Measurements from ENCODE around the gene ANXA8.
"Not testable (repeated sequence)": the region's sequence is repeated elsewhere in the genome, so short reads cannot be mapped to it uniquely, and the experiment has no call there.

Gene ANXA8, protein sequence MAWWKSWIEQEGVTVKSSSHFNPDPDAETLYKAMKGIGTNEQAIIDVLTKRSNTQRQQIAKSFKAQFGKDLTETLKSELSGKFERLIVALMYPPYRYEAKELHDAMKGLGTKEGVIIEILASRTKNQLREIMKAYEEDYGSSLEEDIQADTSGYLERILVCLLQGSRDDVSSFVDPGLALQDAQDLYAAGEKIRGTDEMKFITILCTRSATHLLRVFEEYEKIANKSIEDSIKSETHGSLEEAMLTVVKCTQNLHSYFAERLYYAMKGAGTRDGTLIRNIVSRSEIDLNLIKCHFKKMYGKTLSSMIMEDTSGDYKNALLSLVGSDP

DNA sequence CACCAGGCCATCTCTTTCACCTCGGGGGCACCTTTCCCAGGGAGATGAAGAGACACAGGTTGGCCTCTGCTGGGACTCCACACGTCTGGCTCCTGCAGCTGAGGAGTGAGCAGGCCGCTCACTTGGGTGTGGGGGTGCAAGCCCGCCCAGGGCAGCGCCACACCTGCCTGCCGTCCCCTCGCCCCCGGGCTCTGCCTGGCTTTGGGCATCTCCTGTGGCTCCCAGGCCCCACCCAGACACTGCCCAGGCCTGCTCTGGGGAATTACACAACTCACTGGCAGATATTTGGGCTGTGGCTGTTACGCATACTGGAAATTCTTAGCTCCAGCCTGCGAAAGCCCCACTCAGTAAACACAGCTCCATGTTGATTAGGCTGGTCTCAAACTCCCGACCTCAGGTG, at the start of gene ANXA8:
Gene ANXA8, minus strand, starts transcription at position 193 of the 400 bp plus-strand sequence. Its CDS starts 182 bp downstream, at position 11.
- not testable (repeated sequence) for DNase-seq

DNA sequence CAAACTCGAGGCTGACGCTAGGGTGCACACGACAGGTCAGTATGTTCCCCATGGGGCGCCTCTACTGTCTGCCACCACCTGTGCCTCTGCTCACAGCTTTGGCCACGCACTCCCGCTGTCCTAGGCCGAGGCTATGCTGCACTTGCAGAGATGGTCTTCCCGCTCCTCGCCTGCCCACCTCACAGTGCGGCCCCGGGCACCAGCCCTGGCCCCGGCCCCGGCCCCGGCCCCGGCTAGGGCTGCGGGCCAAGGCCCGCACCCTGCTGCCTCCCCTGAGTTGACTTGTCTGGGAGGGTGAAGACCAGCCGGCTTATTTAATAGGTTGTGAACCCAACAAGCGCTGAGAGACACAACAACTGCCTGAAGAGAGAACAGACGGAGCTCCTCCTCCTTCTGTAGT, 39.6 kb upstream of the ANXA8 start, which contains the start of gene AGAP9:
Gene AGAP9, minus strand, starts transcription at position 164 of the 400 bp plus-strand sequence. Its CDS starts 112 bp downstream, at position 52.
- not testable (repeated sequence) for DNase-seq

DNA sequence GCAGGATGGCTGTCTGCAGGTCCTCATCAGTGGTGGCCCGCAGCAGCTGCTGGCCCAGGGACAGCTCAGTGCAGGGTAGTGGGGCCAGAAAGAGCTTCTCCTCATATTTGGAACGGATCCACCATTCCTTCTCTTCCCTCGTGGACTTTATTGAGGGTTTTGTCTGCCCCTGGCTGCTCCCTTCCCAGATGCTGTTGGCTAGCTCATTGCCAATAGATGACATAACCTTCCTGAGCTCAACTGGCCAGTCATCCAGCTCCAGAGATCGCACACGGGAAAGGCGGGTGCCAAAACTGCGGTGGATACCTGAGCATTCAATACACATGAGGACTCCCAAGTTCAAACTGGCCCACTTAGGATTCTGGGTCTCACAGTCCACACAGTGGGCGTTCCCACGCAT, 18.4 kb upstream of the ANXA8 start:
- not testable (repeated sequence) for DNase-seq

DNA sequence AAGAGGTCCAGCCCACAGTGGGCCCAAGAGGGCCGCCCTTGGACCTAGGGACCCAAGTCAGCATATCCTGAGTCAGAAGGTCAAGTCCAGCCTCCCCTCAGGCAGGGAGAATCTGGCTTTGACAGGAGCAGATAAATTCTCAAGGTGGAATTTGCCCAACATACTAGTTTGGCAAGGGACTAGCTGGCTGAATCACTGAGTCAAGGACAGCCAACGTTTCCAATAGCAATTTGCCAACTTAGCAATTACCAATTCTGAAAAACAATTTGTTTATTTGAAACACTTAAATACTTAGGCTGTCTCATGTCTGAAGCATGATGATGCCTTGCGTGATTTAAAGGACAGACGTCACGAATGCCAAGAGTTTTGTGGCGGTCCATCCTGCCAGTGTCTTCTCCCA, 10.3 kb upstream of the ANXA8 start:
- DNase-seq: not testable (repeated sequence)

DNA sequence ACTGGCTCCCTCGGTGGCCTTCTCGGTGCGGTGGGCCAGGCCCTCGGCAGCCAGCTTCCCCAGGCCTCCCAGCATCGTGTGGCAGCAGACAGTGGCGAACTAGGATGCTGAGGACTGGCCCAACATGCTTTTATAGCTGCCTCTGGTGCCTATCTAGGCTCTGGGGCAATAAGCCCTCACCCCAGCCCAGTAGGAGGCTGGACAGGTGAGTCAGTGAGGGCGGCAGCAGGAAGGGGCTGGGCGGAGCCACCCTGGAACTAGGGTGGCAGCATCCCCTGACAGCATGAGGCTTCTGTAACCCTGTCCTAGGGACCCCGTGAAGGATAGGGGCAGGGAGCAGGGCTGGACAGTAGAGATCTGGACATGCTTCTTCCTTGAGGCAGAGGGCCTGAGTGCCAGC, 7.7 kb upstream of the ANXA8 start, which contains the start of gene FAM25G:
Gene FAM25G, minus strand, starts transcription at position 101 of the 400 bp plus-strand sequence. Its CDS starts 26 bp downstream, at position 75.
- DNase-seq: not testable (repeated sequence)

DNA sequence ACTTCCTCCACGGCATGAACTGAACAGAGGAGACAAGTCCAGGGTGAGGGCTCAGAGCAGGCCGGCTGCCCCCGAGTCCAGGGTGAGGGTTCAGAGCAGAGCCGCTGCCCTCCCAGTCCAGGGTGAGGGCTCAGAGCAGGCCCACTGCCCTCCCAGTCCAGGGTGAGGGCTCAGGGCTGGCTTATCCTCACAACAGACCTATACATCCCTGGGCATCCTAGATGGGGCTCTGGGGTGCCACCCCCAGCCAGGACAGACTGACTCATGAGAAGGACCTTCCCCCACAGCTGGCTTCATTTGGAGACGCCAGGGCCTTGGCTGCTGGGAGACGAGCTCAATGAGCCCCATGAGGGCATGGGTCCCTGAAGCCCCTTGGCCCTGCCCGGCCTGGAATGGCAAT, 5.7 kb upstream of the ANXA8 start:
- DNase-seq: not testable (repeated sequence)

DNA sequence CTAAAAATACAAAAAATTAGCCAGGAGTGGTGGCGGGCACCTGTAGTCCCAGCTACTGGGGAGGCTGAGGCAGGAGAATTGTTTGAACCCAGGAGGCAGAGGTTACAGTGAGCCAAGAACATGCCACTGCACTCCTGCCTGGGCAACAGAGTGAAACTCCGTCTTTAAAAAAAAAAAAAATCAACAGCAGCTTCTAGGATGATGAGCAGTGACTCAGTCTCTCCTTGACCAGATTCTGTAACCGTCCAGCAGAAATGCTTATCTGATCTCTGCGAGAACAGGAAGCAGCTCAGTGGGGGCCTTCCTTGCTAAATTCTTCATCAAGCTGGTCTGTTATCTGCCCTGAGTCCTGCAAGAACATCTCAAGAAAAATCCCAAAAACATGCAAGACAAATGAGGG, 2.0 kb upstream of the ANXA8 start:
- DNase-seq: peak; percentile 32

DNA sequence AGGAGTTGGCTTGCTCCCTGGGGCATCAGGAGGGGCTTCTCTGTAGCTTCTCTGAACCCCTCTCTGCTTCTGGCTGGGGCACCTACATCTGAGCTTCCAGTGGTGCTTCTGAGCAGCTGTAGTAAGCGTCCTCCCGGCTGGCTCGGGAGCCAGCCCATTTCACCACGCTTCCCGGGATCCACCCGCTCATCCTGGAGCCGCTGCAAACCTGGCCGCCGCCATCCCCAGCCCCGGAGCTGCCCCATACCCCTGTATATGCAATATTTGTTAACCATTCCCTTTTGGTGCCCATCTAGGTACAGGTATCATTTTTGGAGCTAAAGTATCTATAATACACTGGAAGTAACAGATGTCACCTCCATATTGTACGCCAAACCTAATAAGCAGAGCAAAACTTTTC, 871 bp upstream of the ANXA8 start:
- DNase-seq: not testable (repeated sequence)

DNA sequence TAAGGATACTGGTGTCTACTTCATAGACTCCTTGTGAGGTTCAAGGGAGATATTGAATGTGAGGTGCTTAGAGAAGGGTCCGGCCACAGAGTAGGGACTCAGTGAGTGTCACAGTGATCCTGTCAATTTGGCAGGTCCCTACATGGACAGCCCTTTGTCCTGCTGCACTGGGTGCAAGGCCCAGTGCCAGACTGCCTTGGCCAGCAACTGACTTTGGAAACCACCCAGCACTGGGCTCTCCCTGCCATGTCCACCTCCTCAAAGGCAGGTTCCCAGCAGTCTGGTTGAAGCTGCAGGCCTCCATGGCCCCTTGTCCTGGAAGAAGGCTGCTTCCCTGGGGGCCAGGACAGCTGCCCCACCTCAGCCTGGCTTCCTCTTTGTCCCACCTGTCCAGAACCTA, 1.5 kb downstream of the ANXA8 start:
- not testable (repeated sequence) for DNase-seq

DNA sequence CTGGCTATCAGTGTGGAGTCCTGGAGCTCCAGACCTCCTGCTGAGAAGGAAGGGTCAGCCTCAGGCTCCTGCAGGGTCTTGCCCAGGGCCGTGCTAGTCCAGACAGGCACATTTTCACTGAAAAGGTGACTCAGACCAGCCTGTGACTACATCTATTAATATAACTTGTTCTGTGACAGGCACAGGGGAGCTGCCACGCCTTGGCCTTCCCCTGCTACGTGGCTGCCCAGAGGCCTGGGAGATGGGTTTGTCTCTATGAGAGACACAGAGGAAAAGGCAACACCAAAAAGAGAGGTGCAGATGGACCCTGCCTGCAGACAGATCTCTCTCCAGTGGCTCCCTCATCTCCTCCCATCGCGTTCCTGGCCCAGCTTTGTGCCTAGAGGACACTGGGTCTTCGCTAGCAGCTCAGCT, 2.1 kb downstream of the ANXA8 start:
- not testable (repeated sequence) for DNase-seq

DNA sequence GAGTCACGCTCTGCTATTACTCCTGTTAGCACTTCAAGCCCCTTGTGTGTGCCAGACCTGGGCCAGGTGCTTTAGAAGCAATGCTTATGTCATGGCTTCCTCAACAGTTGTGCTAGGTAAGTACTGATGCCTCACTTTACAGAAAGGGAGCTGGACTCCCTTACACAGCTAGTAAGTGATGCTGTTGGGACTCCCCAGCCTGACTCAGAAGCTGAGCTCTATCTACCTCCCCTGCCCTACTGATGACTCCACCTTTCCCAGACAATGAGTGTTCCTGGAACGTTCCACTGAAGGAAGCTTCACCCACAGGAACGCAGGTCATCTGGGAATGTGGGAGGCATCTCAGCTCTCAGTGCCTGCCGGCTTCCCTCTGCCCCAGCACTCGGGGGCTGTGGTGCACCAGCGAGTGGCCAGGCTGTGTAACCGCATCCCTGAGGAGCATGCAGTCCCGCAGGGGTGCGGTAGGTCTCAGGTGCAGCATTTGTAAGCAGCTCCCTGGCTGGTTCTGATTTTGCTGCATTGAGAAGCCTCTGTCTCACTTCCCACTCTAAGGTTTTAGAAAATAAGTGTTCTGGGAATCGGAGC, 2.6 kb downstream of the ANXA8 start:
- not testable (repeated sequence) for DNase-seq

DNA sequence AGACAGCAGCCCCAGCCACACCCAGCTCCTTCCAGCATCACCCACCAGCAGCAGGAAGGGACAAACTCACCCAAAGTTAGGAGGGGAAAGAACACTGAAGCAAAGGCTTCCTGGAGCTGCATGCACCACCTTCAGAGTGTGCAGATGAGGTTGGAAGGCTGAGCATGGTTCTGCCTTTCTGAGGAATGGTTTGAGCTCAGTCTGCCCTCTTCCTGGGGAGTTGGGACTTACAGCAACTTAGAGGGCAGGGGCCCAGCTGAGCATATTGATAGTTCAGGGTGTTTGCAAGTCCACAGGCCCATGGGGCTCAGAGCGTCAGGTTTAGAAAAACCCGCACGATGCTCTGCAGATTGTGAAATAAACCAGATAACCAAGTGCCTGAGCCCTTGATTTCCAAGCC, 3.8 kb downstream of the ANXA8 start:
- not testable (repeated sequence) for DNase-seq

DNA sequence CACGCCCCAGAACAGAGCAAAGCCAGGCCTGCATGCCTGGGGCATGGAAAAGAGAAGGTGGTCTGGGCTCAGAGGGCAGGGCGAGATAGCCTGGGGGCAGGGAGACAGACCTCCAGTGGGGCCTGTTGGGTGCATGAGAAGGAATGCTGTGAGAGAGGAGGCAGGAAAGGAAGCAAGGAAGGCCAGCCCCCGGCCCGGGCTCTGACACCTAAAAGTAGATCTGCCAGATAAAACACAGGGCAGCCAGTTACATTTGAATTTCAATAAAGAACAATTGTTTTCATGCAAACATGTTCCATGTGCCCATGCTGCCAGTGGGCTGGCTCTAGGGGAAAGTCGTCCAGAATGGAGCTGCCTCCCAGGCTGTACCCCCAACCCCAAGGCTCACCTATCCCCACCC, 5.8 kb downstream of the ANXA8 start:
- not testable (repeated sequence) for DNase-seq

DNA sequence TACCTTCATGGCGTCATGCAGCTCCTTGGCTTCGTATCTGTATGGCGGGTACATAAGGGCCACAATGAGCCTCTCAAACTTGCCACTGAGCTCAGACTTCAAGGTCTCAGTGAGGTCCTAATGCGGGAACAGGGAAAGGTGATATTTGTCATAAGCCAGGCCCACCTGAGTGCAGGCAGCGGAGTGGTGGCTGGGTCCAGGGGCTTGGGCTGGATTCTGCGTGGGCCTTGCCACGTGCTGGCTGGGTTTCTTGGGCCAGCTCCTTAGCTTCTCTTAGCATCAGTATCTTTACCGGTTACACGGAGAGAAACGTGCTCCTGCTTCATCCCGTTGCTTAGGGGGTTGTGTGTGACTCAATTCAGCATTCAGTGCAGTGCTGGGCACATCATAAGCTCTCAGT, 6.8 kb downstream of the ANXA8 start:
- not testable (repeated sequence) for DNase-seq

DNA sequence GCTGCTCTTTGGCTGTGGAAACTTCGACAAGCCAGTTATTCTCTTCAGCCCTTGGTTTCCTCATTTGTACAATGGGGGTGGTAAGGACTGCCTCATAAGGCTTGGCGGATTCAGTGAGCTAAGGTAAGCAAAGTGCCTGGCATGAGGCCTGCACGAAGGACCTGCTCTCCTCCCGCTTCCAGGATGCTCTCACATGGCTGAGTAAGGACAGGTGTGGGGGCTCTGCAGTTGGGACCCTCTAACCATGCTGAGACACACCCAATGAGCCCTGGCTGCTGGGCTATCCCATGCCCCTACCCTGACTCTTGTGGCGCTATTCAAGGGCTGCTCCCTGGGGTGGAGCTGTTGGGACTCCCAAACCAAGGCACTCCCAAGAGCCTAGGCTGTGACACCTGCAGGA, 8.8 kb downstream of the ANXA8 start:
- not testable (repeated sequence) for DNase-seq

DNA sequence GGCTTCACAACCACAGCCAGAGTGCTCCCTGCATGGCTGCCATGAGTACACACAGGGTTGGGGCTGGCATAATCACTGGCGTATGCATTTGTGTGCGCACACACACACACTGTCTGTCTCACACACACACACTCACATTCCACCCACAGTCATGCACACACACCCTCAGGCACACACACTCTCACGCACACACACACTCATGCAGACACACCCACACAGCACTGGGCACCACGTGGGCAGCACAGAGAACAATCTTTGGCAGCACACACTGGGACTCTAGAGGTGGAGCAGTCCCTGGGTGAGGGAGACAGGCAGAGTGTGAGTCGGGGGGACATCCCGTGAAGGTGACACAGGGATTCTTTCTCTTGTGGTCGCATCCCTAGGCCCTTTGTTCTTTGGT, 10.4 kb downstream of the ANXA8 start:
- not testable (repeated sequence) for DNase-seq

DNA sequence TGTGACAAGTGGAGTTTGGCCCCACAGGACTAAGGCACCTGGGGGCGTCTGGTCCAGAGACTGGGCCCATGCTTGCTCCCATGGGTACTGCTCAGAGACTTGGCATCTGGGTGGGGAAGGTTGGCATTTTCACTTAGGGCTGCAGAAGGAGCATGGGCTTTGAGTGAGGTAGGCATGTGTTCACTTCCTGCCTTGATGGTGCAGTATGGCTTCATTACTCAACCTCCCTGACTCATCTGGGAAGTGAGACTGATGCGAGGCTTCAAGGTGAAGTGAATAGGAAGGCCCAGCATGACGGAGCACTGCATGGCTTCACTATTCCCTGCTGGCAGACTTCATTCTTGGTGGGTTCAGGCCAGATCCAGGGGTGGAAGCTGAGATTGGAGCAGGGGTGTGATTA, 11.3 kb downstream of the ANXA8 start:
- not testable (repeated sequence) for DNase-seq

DNA sequence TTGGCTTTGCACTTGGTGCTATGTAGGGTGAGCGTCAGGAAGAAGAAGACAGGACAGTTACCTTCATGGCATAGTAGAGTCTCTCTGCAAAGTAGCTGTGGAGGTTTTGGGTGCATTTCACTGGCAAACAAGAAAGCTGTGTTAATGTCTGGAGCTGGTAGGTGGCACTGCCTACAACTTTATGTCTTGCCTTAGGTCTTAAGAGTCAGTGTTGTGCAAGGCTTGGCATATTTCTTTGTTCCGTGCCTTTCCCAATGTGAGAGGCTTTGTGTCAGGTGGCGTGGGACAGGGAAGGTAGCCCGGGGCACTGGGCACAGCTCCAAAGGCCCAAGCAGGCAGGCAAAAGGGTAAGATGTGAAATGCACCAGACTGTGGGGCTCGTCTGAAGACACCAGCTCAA, 11.8 kb downstream of the ANXA8 start:
- not testable (repeated sequence) for DNase-seq

DNA sequence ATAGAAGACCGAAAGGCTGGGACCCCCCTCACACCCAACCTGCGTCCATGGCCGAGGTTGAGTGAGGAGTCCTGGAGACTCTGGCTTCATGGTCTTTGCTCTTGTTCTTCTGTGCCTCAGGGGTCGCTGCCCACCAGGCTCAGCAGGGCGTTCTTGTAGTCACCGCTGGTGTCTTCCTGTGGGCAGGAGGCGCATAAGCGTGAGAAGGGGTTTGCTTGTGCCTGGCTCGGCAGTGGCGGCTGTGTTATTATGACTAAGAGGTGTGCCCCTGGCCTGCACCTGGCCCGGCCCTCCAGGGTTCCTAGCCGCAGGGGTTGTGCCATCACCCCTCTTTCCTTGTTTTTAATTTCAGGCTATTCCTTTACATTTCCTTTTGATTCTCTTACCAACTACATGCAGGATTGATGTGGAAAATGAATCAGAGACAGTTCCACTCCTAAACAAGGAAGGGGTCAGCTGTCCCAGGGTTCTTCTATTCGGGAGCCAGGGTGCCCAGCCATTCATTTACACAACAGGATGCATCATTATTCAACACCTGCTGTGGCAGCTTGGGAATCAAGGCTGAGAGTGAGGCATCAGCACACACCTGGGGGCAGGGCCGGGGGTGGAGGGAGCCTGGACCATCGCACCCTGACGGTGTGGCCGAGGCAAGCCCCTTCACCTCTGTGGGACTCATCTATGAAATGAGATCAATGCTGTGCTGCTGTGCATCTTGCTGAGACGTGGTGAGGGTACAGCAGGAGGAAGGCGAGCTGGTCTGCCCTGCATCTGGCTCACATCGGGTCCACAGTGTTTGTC, 15.0 kb downstream of the ANXA8 start:
- not testable (repeated sequence) for DNase-seq

DNA sequence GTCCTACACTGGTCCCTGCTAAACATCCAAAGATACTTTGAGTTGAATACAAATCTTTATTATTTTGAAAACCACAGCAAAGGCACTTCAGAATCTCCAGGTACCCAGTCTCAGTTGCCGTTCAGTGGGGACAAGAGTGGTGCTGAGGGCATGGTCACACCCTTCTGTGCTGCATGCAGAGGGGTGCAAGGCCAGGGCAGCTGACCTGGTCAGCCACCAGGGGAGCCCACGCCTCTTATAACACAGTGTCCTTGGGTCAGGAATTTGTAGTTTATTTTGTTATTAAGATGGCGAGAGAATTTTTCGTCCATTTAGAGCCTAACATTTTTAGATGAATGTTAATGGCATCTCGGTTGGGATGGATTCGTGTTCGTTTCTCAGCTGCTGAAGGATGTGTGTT, 16.0 kb downstream of the ANXA8 start:
- not testable (repeated sequence) for DNase-seq

DNA sequence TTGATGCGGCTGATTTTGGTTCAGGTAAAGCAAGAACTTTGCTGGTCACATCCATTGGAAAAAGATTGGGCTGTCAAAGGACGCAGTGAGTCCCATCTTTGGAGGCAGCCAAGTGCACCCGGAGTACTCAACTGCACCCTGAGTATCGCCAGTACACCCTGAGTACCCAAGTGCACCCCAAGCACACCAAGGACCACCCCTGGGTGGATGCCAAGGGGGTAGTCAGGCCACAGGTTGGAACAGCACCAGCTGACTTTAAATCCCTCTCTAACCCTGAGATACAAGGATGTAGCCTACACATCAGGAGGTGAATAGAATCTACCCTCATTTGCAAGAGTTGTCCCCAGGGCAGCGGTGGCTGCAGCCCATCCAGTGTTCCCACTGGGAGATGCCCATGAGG, 16.5 kb downstream of the ANXA8 start:
- not testable (repeated sequence) for DNase-seq

DNA sequence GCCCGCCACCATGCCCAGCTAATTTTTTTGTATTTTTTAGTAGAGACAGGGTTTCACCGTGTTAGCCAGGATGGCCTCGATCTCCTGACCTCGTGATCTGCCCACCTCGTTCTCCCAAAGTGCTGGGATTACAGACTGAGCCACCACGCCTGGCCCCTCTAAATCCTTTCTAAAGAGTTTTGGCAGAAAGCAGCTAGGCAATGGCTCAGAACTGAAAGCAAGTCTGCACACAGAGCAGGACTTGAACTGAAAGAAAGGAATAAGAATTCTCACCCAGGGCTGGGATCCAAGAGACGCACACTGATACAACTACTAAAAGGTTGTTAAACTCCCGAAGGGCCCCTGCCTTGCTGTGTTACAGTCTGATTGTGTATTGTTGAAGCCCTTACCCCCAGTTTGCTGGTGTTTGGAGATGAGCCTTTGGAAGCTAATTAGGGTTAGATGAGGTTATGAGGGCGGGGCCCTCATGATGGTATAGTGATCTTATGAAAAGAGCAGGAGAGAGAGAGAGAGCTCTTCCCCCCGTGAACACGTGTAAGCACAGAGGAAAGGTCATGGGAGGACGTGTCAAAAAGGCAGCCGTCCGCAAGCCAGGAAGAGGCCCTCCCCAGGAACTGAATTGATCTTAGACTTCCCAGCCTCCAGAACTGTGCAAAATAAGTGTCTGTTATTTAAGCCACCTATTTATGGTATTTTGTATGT, 18.5 kb downstream of the ANXA8 start:
- DNase-seq: not testable (repeated sequence)

Data from HCEC 1CT (cell line).